A549 treated with RU486 at 1 μM for 4 hours (cell line): ENCODE results near the gene PYGO2. TPM values are rescaled to one million over a fixed set of nuclear protein-coding genes. Genes with fewer than 3 reads are reported as not detected.

ENCODE experiments used
- total RNA-seq: library from RNA; stranded (reverse); fragments of 200-300 nt; extraction: Qiagen RNA extraction; gene quantifications from 5 replicates; pipeline ENCODE4 v1.2.3, GENCODE V29; 2022; ENCODE audit warnings: low read depth

The PYGO2 gene
- total RNA-seq: 19.5 to 24.1 TPM (median 22.6 TPM) in 5 replicates

GRCh38 chr1:154961207-154962155 is at the start of gene PYGO2:
Gene PYGO2, minus strand, starts transcription at chr1:154961782. Its CDS starts 206 bp downstream, at chr1:154961576.

DNA sequence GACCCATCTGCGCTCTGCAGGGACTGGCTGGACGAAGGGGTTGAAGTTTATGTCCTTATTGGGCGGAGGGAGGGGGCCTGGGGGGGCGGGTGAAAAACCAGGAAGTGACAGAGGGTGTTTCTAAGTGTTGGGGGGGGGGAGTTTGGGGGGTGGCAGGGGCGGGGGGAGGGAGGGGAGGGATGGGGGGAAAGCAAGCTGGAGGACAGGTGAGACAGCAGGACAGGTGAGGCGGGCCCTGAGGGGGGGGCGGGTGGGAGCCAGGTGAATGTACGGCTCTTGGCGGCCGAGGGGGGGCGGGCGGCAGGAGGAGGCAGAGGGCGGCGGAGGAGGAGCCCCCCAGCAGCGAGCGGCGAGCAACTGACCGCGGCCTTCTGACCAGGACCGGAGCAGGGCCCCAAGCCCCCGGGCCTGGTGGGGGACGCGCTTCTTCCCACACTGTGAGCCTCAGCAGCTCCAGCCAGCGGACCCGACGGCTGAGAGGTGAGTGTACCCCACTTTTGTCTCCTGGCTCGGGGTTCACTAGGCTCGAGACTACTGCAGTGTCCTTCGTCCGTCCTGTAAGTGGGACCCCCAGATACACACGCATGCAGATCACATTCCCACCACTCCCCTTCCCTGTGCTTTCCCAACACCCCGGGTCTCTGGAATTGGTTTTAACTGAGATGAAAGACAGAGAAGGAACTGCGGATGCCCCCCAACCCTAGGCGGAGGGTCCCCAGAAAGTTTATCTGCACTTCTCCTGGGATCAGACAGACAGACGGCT is 41.1 kb upstream of the PYGO2 start, which contains the start of gene ZBTB7B:
TSS of gene ZBTB7B (plus strand) at position 339 of the 763 bp plus-strand sequence. CDS start 11,859 bp downstream, outside the sequence.

DNA sequence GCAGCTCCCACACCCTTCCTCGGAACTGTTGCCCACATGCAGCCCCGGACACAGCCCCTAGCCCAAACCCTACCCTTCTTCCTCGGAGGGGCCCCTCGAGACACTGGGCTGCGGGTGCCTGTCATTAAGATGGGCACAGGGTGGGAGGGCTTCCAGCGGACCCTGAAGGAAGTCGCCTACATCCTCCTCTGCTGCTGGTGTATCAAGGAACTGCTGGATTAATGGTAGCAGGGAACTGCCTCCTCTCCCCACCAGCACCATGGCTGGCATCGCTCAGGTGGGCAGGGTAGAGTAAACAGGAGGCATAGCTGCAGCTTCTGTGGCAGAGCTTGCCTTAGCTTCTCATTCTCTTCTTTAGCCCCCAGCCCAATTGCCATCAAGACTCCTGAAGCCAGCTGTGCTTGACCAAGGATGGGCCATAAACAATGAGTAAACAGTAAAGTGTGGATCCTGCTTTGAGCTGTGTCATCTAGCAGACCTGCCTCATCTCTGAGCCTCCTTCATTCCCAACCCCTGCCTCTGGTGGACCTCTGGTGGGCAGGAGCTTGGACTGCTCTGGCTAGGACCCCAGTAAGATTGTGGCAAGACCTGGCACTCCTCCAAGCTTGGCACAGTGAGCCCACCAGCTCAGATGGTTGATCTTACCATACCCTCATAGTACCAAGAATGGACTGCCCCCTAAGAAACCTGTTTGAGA is 32.1 kb upstream of the PYGO2 start, which contains the start of gene LENEP:
TSS of gene LENEP (plus strand) at position 15 of the 697 bp plus-strand sequence. CDS start at position 37, 22 bp downstream.

DNA sequence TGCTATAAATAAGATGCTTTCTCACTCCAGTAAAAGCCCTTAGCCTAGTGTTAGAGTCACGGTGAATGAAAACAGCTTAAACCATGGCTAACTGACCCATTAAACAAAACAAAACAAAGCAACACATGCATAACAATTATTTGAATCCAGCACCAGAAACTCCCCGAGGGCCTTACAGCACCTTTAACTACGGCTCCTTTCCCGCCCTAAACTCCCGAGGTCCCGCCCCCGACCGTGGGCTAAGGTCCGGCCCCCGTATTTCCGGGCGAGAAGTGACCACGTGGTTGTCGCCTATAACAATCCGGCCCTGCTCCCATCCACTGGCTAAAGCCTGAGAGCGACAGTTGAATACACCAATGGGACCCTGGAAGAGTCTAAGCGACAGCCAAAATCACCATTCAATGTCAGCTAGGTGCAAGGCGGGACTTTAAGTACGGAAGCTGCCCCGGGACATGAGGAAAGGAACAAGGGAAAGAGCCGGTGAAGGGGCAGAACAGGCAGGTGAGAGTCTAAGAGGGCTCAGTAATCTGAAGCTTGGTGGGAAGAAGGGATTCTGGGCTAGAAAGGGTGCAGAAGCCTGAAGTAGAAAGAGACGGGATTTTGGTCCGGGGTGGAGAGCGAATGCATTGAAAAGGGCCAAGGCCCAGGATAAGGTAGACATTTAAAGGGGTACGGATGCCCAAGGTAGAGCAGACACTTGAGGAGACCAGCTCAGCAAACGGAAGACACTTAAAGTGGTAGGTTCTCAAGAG is 21.5 kb upstream of the PYGO2 start, which contains the start of gene FLAD1:
TSS of gene FLAD1 (plus strand) at position 448 of the 752 bp plus-strand sequence. CDS start 351 bp downstream, outside the sequence.

DNA sequence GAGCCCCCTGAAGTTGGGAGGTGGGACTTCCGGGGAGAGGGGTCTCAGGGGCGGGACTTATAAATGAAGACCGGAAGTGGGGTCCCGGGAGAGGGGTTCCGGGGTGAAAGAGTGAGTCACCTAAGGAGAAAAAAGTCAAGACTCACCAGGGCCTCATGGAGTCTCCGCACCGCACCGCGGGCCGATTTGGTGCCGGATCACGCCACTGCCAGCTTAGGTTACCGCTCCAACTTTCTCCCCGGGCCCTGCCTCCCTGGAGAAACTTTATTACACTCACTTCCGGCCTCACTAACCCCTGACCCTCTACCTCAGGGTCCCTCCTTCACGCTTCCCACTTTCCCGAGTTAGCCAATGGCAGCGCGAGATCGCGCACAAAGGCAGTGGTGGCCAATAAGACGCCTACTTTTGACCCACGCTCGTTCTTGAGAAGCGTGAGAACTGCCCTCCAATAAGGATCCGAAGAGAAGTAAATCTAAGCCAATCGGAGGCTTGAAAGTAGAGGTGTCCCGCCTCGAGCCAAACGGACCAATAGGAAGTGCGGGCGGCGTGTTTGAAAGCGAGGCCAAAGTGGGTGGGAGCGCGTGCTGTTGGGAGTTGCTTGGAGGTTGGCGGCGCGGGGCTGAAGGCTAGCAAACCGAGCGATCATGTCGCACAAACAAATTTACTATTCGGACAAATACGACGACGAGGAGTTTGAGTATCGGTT is 12.7 kb upstream of the PYGO2 start, which contains the start of gene CKS1B:
TSS of gene CKS1B (plus strand) at position 580 of the 706 bp plus-strand sequence. CDS start at position 645, 65 bp downstream.

GRCh38 chr1:154970631-154971340 is 9.2 kb upstream of the PYGO2 start, which contains the start of gene SHC1:
Gene SHC1, minus strand, starts transcription at chr1:154970747. Its CDS starts 221 bp downstream, at chr1:154970526.

GRCh38 chr1:154955718-154956543 is 5.7 kb downstream of the PYGO2 start, which contains the start of gene PBXIP1:
Gene PBXIP1, minus strand, starts transcription at chr1:154956099. Its CDS starts 2,378 bp downstream, at chr1:154953721.

GRCh38 chr1:154936555-154937084 is 25.0 kb downstream of the PYGO2 start, which contains the start of gene PMVK:
Gene PMVK, minus strand, starts transcription at chr1:154936719. Its CDS starts 34 bp downstream, at chr1:154936685.

Other genes with a start within 250 kb of the PYGO2 start
- gene KCNN3, start 91.5 kb downstream of the PYGO2 start, total RNA-seq: 0.02 to 0.08 TPM (median 0.06 TPM) in 5 replicates
- 34.6 to 44.3 TPM (median 42.0 TPM) in 5 replicates for gene PMVK, start 25.1 kb downstream of the PYGO2 start, total RNA-seq
- 11.8 to 16.5 TPM (median 14.4 TPM) in 5 replicates for gene PBXIP1, start 5.7 kb downstream of the PYGO2 start, total RNA-seq
- gene SHC1, start 9.0 kb upstream of the PYGO2 start, total RNA-seq: 128 to 150 TPM (median 144 TPM) in 5 replicates
- 325 to 385 TPM (median 338 TPM) in 5 replicates for gene CKS1B, start 12.9 kb upstream of the PYGO2 start, total RNA-seq
- gene FLAD1, start 21.6 kb upstream of the PYGO2 start, total RNA-seq: 33.1 to 53.6 TPM (median 42.5 TPM) in 5 replicates
- gene LENEP, start 31.8 kb upstream of the PYGO2 start, total RNA-seq: not detected in 5 replicates
- 18.9 to 28.7 TPM (median 22.3 TPM) in 5 replicates for gene ZBTB7B, start 41.0 kb upstream of the PYGO2 start, total RNA-seq
- 0.08 to 0.67 TPM (median 0.45 TPM) in 5 replicates for gene DCST2, start 72.0 kb upstream of the PYGO2 start, total RNA-seq
- gene DCST1, start 72.0 kb upstream of the PYGO2 start, total RNA-seq: not detected in 5 replicates
- 52.7 to 85.0 TPM (median 72.2 TPM) in 5 replicates for gene ADAM15, start 89.5 kb upstream of the PYGO2 start, total RNA-seq
- gene EFNA4, start 102.0 kb upstream of the PYGO2 start, total RNA-seq: 7.2 to 9.3 TPM (median 7.9 TPM) in 5 replicates
- 3.0 to 5.4 TPM (median 3.9 TPM) in 5 replicates for gene EFNA3, start 117.1 kb upstream of the PYGO2 start, total RNA-seq
- 34.4 to 48.7 TPM (median 37.8 TPM) in 5 replicates for gene EFNA1, start 166.1 kb upstream of the PYGO2 start, total RNA-seq
- 33.6 to 37.6 TPM (median 35.3 TPM) in 5 replicates for gene SLC50A1, start 174.1 kb upstream of the PYGO2 start, total RNA-seq
- 64.1 to 107 TPM (median 94.9 TPM) in 5 replicates for gene DPM3, start 178.7 kb upstream of the PYGO2 start, total RNA-seq
- 193 to 252 TPM (median 242 TPM) in 5 replicates for gene KRTCAP2, start 211.5 kb upstream of the PYGO2 start, total RNA-seq
- 1.1 to 2.2 TPM (median 1.4 TPM) in 5 replicates for gene TRIM46, start 212.1 kb upstream of the PYGO2 start, total RNA-seq
- gene THBS3, start 246.1 kb upstream of the PYGO2 start, total RNA-seq: 5.5 to 10.3 TPM (median 7.8 TPM) in 5 replicates
- gene MTX1, start 246.9 kb upstream of the PYGO2 start, total RNA-seq: 61.2 to 76.7 TPM (median 74.1 TPM) in 5 replicates